ENCODE results near the gene CAMKMT.

DNA sequence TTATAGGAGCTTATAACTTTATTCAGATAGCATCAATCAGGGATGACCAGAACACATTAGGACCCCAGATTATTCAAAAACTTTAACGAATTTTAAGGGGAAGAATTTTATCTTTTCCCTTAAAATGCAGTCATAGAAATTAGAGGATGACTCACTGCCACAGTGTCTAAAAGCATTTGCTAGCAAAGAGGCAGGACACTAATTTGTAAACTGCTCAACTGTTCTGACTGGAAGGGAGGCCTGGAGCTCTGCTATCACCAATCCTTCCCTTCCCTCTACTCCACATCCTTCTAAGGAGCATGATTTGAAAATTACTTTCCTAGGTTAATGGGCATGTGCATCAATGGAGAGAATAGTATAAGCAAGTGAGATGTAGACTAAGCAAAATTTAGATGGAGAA is 40.9 kb upstream of the CAMKMT start:
- TF ChIP-seq EP300 (IDR thresholded peaks at IDR 0.05), result no peak
- TF ChIP-seq POLR2A (IDR thresholded peaks at IDR 0.05), result no peak
